HuH-7.5 (cell line): Measurements from ENCODE around the gene EMC9.

Experiments
- DNase-seq: peaks from one replicate; pipeline ENCODE4 v3.0.0; 2011; ENCODE audit warnings: low spot score

The EMC9 gene

GRCh38 chr14:24149302-24149969, 8.0 kb upstream of the EMC9 start:
- no peak for DNase-seq

- DNase-seq = no peak
Observed at GRCh38 chr14:24147761-24148428, 6.5 kb upstream of the EMC9 start.

GRCh38 chr14:24146978-24147760, 5.8 kb upstream of the EMC9 start, which contains the start of gene RNF31:
RNF31 (plus strand) TSS chr14:24147498; CDS start chr14:24147699, 201 bp downstream.
- peak; percentile 92 for DNase-seq

GRCh38 chr14:24146453-24146977, 5.1 kb upstream of the EMC9 start, which contains the start of gene PSME2:
PSME2 (minus strand) TSS chr14:24146610; CDS start chr14:24146581, 29 bp downstream.
- peak; percentile 97 for DNase-seq

- no peak for DNase-seq
Observed at GRCh38 chr14:24145690-24146452, 4.5 kb upstream of the EMC9 start.

- no peak for DNase-seq
Observed at GRCh38 chr14:24145219-24145618, 3.8 kb upstream of the EMC9 start.

GRCh38 chr14:24144451-24144850, 3.1 kb upstream of the EMC9 start:
- DNase-seq = no peak

GRCh38 chr14:24143511-24143910, 2.1 kb upstream of the EMC9 start:
- DNase-seq = no peak

- peak; percentile 40 for DNase-seq
Observed at GRCh38 chr14:24139272-24139934, 2.0 kb downstream of the EMC9 start.

- DNase-seq = no peak
Observed at GRCh38 chr14:24138396-24139271, 2.8 kb downstream of the EMC9 start.

- DNase-seq = no peak
Observed at GRCh38 chr14:24137529-24138395, 3.6 kb downstream of the EMC9 start.

GRCh38 chr14:24136684-24137528, 4.5 kb downstream of the EMC9 start:
- DNase-seq = no peak

- DNase-seq = peak; percentile 88
Observed at GRCh38 chr14:24135834-24136683, 5.3 kb downstream of the EMC9 start, which contains the start of gene PSME1. PSME1 (plus strand) TSS chr14:24136194; CDS start chr14:24136263, 69 bp downstream.

GRCh38 chr14:24135584-24135833, 5.9 kb downstream of the EMC9 start:
- DNase-seq = no peak

GRCh38 chr14:24133735-24134134, 7.7 kb downstream of the EMC9 start:
- no peak for DNase-seq

GRCh38 chr14:24132976-24133375, 8.4 kb downstream of the EMC9 start:
- no peak for DNase-seq

GRCh38 chr14:24132061-24132685, 9.2 kb downstream of the EMC9 start:
- DNase-seq = no peak
